HG02973 (cell line): ENCODE results near the gene SDHAF2.
A peak's percentile ranks its signal among the peaks of the same experiment; 100 is the strongest.
"Not testable (repeated sequence)": the region's sequence is repeated elsewhere in the genome, so short reads cannot be mapped to it uniquely, and the experiment has no call there.

ENCODE experiments used
- ATAC-seq: cut with Tn5 transposase; IDR thresholded peaks from one replicate; pipeline ENCODE4 v1.9.1; 2021; ENCODE audit warnings: moderate library complexity; ENCODE audit not compliant: unreplicated experiment

The SDHAF2 gene

DNA sequence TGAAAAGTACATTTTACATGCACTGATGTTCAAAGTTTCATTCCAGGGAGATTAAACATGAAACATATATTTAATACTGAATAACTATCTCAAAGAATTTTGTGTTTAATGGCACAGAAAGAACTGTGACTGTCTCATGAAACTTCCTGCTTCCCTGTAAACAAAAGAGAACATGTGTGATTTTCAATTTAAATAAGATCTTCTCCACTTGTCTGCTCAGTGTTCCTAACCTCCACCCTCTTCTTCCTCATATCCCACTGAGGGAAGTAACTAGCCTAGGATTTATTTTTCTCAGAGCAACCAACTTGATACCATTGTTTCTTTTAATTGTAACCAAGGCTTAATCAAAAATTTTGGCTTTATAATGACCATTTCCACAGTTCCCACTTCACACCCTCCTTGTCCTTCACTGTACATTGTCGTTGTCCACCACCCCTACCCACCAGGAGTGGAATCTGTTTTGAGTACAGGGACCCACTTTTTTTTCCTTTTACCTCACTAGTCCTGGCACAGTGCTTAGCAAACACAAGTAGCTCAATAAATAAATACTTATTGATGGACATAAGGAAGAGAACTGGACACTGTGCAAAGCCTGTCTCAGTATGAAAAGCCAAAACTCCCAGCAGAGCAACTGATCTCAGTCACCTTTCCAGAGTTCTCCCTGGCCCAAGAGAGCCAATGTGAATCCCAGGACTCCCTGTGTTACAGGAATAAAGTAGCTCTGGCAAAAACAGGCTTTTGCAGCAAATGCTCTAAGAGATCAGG is 4.4 kb upstream of the SDHAF2 start:
- no peak for ATAC-seq

DNA sequence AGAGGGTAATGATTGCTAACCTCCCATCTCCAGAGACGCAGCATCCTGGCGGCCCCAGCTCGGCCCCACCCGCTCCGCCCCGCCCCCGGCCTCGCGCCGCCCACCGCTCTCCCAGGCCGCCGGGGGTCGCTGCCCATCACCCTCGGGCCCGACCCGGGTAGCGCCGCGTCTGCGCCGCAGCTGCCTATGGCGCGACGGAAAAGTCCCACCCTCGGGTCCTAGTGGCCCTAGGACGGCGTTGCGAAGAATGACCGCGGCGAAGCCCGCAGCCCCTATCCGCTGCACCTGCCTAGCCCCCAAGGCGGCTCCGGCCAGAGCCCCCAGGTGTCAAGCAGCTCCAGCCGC is 606 bp upstream of the SDHAF2 start:
- ATAC-seq: peak; percentile 43

DNA sequence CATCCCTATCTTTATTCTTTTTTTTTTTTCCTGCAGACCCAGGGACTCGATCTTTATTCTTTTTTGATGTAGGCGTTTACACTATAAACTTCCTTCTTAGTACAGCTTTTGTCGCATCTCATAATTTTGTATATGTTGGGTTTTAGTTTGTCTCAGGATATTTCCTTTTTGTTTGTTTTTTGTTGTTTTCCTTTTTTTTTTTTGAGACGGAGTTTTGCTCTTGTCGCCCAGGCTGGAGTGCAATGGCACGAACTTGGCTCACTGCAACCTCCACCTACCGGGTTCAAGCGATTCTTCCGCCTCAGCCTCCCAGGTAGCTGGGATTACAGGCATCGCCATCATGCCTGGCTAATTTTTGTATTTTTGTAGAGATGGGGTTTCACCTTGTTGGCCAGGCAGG is 915 bp downstream of the SDHAF2 start:
- ATAC-seq: not testable (repeated sequence)

DNA sequence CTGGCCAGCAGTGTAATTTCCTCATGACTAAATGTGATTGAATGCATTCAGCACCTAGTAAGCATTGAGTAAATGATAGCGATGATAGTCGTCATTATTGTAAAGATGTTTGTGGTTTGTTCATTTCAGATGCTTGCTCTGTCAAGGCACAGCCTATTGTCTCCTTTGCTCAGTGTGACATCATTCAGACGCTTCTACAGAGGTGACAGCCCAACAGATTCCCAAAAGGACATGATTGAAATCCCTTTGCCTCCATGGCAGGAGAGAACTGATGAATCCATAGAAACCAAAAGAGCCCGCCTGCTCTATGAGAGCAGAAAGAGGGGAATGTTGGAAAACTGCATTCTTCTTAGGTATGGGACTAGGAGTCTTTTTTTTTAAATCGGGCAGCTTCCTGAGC is 7.6 kb downstream of the SDHAF2 start:
- ATAC-seq: no peak

DNA sequence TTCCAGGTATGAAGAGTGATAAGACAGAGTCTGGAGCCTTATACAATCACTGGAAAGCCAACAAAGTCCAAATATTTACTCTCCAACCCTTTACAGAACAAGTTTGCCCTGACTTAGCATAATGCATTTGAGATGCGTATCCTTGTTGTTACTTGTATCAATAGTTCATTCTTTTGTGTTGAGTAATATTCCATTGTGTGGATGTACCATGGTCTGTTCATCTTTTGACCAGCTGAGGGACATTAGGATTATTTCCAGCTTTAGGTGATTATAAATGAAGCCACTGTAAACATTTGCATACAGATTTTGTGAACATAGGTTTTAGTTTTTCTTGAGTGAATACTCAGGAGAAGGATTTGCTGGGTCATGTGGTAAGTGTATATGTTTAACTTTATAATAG is 9.7 kb downstream of the SDHAF2 start:
- ATAC-seq: no peak

DNA sequence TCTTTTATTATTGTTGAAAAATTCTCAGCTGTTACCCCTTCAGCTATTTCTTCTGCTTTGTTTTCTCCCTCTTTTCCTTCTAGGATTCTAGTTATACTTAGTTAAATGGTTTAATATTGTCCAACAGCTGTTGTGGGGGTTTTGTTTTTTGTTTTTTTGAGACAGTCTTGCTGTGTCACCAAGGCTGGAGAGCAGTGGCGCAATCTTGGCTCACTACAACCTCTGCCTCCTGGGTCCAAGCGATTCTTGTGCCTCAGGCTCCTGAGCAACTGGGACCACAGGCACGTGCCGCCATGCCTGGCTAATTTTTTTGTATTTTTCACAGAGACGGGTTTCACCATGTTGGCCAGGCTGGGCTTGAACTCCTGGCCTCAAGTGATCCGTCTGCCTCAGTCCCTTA is 12.7 kb downstream of the SDHAF2 start:
- ATAC-seq: no peak

DNA sequence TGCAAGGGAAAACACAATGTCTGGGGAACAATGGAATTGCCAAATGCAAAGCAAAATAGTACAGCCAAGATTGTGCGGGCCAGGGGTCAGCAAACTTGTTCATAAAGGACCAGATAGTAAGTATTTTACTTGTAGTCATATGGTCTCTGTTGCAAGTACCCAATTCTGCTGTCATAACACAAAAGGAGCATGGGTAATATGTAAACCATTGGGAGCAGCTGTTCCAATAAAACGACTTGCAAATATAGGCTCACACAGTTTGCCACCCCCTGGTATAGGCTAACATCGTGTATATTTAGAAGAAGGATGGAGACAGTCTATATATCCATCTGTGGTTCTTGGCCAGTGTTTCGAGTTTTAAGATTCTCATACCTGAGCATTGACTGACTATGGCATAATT is 15.6 kb downstream of the SDHAF2 start:
- no peak for ATAC-seq

DNA sequence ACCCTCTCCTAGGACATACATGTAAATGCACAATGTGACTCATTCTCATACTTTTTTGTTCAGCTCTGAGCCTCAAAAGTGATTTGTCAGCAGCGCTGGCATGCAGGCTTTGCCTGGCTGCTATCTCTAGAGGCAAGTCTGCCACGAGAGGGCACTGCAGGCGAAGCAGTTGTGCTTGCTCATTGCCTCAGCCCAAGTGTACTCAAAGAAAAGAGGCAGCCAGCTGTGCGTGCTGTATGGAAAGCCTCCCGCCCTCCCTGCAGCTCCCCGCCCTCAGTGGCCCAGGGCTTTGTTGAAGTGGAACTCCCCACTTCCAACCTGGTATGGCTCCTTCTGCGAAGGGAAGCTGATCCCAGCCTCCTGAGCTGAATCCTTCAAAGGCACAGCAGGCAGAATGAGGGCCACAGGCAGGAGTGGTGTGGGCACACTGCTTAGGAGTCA is 16.3 kb downstream of the SDHAF2 start:
- no peak for ATAC-seq

DNA sequence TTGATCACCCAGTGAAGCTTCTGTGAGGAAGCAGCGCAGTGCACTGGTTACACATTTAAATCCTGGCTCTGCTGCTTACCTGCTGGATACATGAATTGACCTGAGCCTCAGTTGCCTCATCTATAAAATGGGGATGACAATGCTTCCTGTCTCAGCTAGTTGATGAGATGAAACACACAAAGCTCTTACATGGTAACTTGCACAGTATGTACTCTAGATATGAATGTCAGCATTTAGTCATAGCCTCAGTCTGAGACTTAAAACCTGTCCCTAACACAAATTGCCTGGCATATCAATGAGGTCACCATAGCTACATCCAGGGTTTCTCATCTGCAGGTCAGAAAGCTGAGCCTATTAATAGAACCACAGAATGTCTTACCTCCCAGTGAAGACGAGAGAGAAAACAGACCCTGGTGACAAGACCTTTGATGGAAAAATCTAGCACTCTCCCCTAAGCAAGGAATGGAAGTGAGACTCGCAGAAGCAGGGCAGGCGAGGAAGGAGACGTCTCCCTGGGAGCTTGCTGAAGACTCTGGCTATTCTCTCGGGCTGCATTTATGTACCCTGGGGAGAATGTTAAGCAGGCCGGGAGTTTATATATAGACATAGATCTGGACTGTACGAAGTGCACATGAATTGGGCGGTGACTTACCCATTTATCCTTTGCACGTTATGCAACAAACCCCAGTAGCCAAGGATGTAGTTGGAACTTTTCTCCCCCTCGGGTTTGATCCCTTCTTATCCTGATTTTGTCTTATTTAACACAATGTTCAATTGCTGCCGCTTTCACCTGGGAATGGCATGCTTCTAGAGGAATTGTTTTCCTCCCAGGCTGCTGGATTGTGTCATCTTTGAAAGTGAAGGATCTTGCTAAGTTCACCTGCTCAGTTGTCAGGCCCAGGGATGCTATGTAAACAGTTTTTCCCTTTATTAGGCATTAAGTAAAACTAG is 18.0 kb downstream of the SDHAF2 start:
- no peak for ATAC-seq

DNA sequence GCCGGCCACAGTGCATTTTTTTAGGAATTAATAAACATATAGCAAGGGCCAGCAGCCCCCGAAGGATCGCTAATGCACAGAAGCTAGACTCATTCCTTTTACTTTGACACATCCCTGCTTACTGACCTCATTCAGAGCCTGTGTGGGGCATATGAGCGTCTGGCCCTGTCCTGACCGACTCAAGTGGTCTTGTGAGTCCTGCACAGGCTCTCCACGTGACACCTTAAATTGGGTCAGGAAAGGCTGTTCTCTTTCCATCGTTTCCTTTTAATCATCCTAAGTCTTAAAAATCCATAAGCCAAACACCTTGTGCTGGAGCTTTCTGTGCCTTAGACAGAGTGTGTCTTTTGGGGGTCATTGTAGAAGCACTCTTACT is 18.6 kb downstream of the SDHAF2 start:
- ATAC-seq: no peak

DNA sequence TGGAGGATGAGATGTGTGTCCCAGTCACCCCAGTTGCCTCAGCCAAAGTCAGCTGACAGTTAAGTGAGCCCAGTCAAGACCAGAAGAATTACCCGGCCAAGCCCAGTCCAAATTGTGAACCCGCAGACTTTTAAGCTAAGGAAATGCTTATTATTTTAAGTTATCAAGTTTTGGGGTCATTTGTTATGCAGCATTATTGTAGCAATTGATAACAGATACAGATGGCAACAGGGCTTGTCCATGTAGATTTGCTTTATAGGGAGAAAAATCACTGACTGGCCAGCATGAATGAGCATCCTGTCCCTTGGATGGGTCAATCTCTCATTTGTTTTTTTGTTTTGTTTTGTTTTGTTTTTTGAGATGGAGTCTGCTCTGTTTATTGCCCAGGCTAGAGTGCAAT is 22.9 kb downstream of the SDHAF2 start:
- ATAC-seq: no peak

DNA sequence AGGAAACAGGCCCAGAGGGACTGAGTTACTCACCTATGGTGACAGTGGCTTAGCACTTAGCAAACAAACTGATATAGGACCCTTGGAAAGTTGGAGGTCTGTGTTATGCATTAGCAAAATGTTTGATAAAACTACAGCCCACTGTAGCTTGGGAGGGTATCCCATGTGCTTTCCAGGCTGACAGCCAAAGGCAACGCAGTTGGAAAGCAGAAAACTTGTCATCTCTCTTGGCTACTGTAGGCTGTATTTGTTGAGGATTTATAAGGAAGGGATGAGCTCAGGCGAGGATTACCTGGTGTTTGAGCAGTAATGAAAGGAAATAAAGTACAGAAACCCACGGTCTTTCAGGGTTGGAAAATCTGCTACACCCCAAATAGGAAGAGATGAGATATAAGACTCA is 23.8 kb downstream of the SDHAF2 start:
- no peak for ATAC-seq

DNA sequence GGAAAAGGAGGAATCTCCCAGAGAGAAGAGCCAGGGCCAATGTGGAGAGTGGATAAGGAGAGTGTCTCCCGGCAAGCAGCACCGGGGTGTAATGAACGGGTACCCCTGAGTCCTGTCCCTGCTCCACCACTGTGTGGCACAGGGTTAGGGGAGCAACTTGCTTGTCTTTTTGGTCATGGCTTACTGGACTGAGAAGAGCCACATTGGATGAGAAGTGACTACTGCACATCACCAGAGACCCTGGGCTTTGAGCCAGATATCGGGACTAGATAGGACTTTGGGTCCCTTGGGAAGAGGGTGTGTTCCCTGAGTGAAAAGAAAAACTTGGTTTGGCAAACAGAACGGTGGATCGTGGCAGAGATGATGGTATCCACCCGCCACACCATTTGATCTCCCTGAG is 24.6 kb downstream of the SDHAF2 start:
- no peak for ATAC-seq

DNA sequence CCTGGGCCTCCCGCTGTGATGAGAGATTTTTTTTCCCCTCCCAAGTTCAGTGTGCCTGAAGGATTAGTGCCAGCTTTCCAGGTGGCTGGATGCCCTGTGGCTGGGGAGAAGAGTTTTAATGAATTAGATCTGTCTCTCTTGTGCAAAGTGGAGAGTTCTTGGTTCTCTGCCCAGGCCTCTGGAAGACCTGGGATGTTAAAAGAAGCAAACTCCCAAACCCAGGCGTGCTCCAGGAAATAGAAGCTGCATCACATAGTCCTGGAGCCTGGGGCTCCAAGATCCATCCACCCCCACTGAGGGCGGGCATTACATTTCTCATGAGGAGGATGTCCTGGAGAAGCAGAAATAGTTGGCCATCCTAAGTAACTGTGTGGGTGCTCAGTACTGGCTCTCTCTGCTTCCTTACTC is 30.6 kb downstream of the SDHAF2 start:
- ATAC-seq: no peak

DNA sequence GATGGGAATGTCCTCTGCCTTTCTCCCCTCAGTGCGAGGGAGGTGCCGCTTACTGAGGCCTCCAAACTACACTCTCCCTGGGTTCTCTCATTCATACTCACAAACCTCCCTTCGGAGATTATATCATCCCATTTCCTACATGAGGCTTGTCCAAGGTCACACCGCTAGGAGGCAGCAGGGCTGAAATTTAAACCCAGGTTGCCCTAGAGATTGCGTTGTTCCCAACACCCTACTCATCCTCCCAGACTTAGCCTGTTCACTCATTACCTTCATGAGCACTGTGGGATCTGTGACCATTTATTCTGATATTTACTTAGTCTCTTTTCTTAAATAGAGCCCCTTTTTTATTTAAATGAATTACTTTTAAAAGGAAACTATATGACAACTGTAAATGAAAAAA is 31.1 kb downstream of the SDHAF2 start:
- ATAC-seq: no peak

DNA sequence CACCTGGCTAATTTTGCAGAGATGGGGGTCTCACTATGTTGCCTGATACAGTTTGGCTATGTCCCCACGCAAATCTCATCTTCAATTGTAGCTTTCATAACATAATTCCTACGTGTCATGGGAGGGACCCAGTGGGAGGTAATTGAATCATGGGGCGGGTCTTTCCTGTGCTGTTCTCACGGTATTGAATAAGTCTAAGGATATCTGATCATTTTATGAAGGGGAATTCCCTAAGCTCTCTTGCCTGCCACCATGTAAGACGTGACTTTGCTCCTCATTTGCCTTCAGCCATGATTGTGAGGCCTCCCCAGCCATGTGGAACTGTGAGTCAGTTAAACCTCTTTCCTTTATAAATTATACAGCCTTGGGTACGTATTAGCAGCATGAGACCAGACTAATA is 37.7 kb downstream of the SDHAF2 start:
- not testable (repeated sequence) for ATAC-seq

DNA sequence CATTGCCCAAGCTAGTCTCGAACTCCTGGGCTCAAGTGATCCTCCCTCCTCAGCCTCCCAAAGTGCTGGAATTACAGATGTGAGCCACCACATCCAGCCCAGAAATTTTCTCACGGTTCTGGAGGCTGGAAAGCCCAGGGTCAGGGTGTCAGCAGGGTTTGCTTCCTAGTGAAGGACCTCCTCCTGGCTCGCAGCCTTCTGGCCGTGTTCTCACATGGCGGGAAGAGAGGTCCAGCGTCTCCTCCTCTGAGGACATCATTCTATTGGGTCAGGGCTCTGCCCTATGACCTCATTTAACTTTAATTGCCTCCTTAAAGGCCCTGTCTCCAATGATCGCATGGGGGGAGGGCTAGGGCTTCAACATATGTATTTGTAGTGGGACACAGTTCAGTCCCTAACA is 38.1 kb downstream of the SDHAF2 start:
- ATAC-seq: no peak

DNA sequence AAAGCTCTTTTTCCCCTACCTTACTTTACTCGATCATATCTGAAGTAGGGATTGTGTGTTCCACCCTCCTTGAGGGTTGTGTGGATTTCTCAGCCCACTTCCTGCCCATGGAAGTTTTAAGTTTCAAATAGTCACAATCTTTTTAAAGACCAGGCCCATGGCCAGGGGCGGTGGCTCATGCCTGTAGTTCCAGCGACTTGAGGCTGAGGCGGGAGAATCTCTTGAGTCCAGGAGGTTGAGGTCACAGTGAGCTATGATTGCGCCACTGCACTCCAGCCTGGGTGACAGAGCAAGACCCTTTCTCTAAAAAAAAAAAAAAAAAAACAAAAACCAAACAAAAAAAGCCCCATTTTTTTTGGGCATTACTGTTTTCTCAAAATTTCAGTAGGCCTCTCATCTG is 42.4 kb downstream of the SDHAF2 start:
- ATAC-seq: no peak

DNA sequence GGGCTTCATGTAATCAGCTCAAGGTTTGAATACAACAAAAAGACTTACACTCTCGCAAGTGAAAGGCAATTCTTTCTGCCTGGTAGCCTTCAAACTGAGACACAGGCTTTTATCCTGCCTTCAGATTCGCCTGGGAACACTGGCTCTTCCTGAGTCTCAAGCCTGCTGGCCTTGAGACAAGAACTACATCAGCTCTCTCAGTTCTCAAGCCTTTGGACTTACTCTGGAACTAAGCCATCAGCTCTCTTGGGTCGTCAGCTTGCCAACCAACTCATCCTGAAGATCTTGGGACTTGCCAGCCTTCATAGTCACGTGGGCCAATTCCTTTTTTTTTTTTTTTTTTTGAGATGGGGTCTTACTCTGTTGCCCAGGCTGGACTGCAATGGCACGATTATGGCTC is 42.9 kb downstream of the SDHAF2 start:
- ATAC-seq: no peak

DNA sequence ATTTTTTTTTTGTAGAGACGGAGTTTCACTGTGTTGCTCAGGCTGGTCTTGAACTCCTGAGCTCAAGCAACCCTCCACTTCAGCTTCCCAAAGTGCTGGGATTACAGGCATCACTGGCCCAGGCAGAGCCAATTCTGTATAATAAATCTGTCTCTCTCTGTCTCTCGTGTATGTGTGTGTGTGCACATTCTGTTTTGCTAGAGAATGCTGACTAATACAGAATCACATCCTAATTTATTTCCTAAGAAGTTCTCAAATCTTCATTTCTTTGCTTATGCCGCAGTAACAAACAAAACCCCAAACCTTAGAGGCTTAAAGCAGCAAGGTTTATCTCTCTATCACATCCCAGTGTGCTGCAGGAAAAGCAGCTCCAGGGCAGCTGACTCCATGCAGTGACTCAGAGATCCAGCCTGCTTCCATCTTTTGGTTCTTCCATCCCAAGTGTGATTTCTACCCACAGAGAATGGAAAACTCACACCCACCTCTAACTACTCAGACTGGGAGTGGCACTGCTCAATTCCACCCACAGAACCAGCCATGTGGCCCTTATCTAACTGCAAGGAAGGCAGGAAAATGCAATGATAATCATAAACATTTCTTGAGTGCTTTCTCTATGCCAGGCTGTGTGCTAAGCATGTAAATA is 43.6 kb downstream of the SDHAF2 start:
- no peak for ATAC-seq

DNA sequence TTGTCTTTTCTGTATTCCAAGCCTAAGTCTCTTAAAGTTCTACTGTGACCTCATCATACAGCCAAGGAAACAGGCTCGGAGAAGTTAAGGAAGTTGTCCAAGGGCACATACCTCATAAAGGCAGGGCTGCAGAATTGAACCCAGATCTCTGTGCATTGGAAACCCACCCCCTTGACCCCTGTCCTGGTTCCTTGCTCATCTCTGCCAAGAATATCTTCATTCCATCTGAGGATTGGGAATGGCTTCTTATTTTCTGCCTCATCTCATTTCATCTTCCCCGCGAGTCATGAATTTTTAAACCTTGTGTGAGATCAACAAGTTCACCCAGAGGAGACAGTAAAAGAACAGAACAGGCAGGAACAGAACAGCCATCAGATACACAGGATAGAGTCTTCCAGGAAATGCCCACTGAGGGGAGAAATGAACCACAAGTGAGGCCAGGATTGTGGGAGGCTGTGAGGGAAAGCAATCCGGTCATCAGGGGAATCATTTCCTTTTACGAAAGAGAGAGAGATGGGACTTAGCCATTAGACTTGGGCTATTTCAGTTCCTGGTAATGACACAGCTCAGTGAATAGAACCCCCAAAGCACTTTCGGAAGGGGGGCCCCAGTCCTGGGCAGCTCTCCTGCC is 44.2 kb downstream of the SDHAF2 start:
- ATAC-seq: no peak
